Subcutaneous abdominal adipose tissue (tissue), 5 donors: ENCODE measurements around the gene PLD4.
"Not testable (repeated sequence)": the region's sequence is repeated elsewhere in the genome, so short reads cannot be mapped to it uniquely, and the experiment has no call there.

Experiments used
- H3K27ac ChIP-seq: one replicate; pipeline ENCODE4 v1.7.0; 2013; ENCODE audit warnings: low read depth, mild to moderate bottlenecking, inconsistent platforms, low read length, moderate library complexity
- H3K27me3 ChIP-seq, 5 donors: one replicate each; pipeline ENCODE4 v1.7.0; 2013; ENCODE audit warnings: low read length in 5 of 5, inconsistent platforms in 1 of 5; ENCODE audit not compliant: control insufficient read depth in 5 of 5, insufficient read depth in 4 of 5
- H3K36me3 ChIP-seq, 5 donors: one replicate each; pipeline ENCODE4 v1.7.0; 2013; ENCODE audit warnings: low read length in 5 of 5; ENCODE audit not compliant: control insufficient read depth in 5 of 5, insufficient read depth in 5 of 5
- H3K4me1 ChIP-seq, 5 donors: one replicate each; pipeline ENCODE4 v1.7.0; 2013; ENCODE audit warnings: low read length in 5 of 5, mild to moderate bottlenecking in 3 of 5, moderate library complexity in 1 of 5; ENCODE audit not compliant: control insufficient read depth in 5 of 5, insufficient read depth in 5 of 5
- H3K4me3 ChIP-seq, 5 donors: one replicate each; pipeline ENCODE4 v1.7.0; 2013; ENCODE audit warnings: low read length in 5 of 5, low read depth in 1 of 5
- H3K9ac ChIP-seq, 5 donors: one replicate each; pipeline ENCODE4 v1.7.0; 2013; ENCODE audit warnings: low read length in 5 of 5, mild to moderate bottlenecking in 4 of 5, moderate library complexity in 3 of 5
- H3K9me3 ChIP-seq, 5 donors: one replicate each; pipeline ENCODE4 v1.7.0; 2013; ENCODE audit warnings: low read length in 5 of 5; ENCODE audit not compliant: control insufficient read depth in 5 of 5
- donor health status: healthy.
- donor health status: healthy.
- donor health status: healthy.
- donor health status: healthy.
- donor health status: healthy.

Gene PLD4

DNA sequence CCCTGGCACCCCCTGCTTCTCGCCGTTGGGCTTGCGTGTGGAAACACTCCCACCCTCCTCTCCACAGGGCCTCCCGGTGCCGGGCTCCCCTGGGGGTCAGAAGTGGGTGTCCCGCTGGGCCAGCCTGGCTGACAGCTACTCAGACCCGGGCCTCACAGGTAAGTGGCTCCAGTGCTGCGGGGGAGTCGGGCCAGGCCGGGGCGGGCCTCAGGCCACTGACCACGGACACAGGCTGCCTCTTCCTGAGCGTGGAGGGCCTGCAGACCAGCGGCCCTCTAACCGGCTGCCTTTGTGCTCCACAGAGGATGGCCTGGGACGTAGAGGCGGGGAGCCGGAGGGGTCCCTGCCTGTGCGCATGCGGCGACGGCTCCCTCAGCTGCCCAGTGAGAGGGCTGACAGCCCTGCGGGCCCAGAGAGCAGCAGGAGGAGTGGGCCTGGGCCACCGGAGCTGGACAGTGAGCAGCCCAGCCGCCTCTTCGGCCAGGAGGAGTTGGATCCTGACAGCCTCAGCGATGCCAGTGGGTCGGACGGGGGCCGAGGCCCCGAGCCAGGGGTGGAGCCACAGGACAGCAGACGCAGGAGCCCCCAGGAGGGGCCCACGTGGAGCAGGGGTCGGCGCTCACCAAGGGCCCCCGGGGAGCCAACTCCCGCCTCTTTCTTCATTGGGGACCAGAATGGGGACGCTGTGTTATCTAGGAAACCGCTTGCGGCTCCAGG, 38.5 kb upstream of the PLD4 start:
- peaks cover 0 to 60% (median 44%) of the 10 kb centered on the region in 5 donors for H3K36me3 ChIP-seq
- H3K4me1 ChIP-seq: no peaks in the 10 kb centered on the region
- H3K27ac ChIP-seq: no peak overlapping the region
- H3K9me3 ChIP-seq: no peaks in the 10 kb centered on the region
- H3K27me3 ChIP-seq: no peaks in the 10 kb centered on the region
- no peak overlapping the region for H3K4me3 ChIP-seq
- H3K9ac ChIP-seq: no peak overlapping the region

GRCh38 chr14:104886690-104887622, 37.7 kb upstream of the PLD4 start:
- Histone ChIP-seq H3K4me1 (no peaks in the 10 kb centered on the region), H3K27me3 (no peaks in the 10 kb centered on the region), H3K27ac (no peak overlapping the region), H3K9me3 (no peaks in the 10 kb centered on the region), H3K4me3 (no peak overlapping the region), H3K9ac (no peak overlapping the region), H3K36me3 (peaks cover 0 to 60% (median 44%) of the 10 kb centered on the region in 5 donors)

- Histone ChIP-seq H3K4me3 (no peak overlapping the region), H3K4me1 (no peaks in the 10 kb centered on the region), H3K27me3 (no peaks in the 10 kb centered on the region), H3K9me3 (no peaks in the 10 kb centered on the region), H3K36me3 (peaks cover 0 to 57% (median 44%) of the 10 kb centered on the region in 5 donors), H3K9ac (no peak overlapping the region), H3K27ac (no peak overlapping the region)
Measured at GRCh38 chr14:104887623-104888488, 36.8 kb upstream of the PLD4 start.

DNA sequence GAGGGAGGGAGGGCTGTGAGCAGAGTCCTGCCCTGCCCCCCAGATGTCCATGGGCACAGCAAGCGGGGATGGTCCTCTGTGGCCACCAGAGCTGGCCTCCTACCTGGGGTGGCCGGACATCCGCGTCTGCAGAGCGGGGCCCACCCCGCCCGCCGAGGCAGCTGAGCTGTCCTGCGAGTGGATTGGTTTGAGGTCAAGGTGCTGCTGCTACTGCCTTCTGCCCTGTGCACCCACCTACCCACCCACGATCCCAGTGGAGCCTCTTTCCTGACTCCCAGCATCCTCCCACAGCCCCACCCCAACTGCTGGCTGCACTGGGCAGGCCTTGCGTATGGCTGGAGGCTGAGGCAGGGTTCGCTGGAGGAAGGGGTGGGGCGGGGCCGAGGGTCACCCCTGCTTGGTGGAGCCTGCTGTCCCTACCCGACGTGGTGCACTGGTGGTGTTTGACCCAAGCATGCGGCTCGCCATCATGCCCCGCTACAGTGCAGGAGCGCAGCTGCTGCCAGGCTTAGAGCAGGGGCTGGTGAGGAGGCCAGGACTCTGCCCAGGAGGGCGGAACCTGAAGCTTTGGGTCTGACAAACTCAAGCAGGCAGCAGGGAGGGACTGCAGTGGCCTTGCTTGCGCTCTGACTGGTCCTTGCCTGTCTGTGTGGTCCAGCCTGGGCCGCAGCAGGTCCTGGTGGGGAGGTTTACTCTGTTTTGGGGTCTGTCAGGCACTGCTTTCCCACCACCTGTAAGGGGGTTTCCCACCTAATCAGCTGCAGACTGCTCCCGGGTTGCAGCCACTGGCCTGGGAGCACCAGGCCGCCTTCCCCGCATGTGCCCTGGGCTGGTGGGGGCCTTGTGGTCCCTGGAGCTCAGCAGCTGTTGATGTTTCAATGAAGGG, 35.9 kb upstream of the PLD4 start:
- Histone ChIP-seq H3K4me3 (no peak overlapping the region), H3K27me3 (no peaks in the 10 kb centered on the region), H3K4me1 (no peaks in the 10 kb centered on the region), H3K9me3 (no peaks in the 10 kb centered on the region), H3K27ac (no peak overlapping the region), H3K36me3 (peaks cover 0 to 49% (median 38%) of the 10 kb centered on the region in 5 donors), H3K9ac (no peak overlapping the region)

DNA sequence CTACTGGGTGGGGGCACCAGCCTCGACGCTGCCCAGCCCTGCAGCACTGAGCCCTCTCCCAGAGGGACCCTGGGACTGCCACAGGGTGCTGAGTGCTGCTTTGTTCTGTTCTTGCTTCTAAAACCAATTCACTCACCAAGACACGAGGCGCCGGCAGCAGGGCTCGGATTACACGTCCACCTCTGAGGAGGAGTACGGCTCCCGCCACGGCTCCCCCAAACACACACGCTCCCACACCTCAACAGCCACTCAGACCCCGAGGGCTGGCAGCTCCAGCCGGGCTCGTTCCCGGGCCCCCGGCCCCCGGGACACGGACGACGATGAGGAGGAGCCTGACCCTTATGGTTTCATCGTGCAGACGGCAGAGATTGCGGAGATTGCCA, 35.3 kb upstream of the PLD4 start:
- no peak overlapping the region for H3K27ac ChIP-seq
- peaks cover 0 to 49% (median 39%) of the 10 kb centered on the region in 5 donors for H3K36me3 ChIP-seq
- H3K4me1 ChIP-seq: peaks cover 0 to 4% (median 0%) of the 10 kb centered on the region in 5 donors

GRCh38 chr14:104890292-104890691, 34.4 kb upstream of the PLD4 start:
- H3K9ac ChIP-seq, H3K4me3 ChIP-seq, H3K9me3 ChIP-seq, H3K27ac ChIP-seq, H3K4me1 ChIP-seq, H3K27me3 ChIP-seq: not testable (repeated sequence)
- peaks cover 0 to 51% (median 39%) of the 10 kb centered on the region in 5 donors for H3K36me3 ChIP-seq

More for the DNA sequence above, 35.3 kb upstream of the PLD4 start:
- Histone ChIP-seq H3K27me3 (no peaks in the 10 kb centered on the region), H3K4me3 (no peak overlapping the region), H3K9me3 (no peaks in the 10 kb centered on the region), H3K9ac (no peak overlapping the region)

- Histone ChIP-seq H3K27ac (no peak overlapping the region), H3K36me3 (peaks cover 0 to 42% (median 32%) of the 10 kb centered on the region in 5 donors), H3K9me3 (no peaks in the 10 kb centered on the region), H3K27me3 (no peaks in the 10 kb centered on the region), H3K4me3 (no peak overlapping the region), H3K4me1 (peaks cover 0 to 16% (median 10%) of the 10 kb centered on the region in 5 donors), H3K9ac (no peak overlapping the region)
Measured at GRCh38 chr14:104891121-104891551, 33.5 kb upstream of the PLD4 start.

- Histone ChIP-seq H3K9me3 (no peaks in the 10 kb centered on the region), H3K27ac (no peak overlapping the region), H3K4me1 (peaks cover 2 to 18% (median 15%) of the 10 kb centered on the region in 5 donors), H3K36me3 (peaks cover 0 to 35% (median 25%) of the 10 kb centered on the region in 5 donors), H3K9ac (no peak overlapping the region), H3K4me3 (no peak overlapping the region), H3K27me3 (no peaks in the 10 kb centered on the region)
Measured at GRCh38 chr14:104891664-104892530, 32.8 kb upstream of the PLD4 start.
